Left ventricle myocardium superior (tissue), 1 donor: ENCODE results near the gene ANKIB1. TPM values are rescaled to one million over a fixed set of nuclear protein-coding genes. Genes with fewer than 3 reads are reported as not detected.
A peak's percentile ranks its signal among the peaks of the same experiment; 100 is the strongest.

Source experiments
- ATAC-seq: fragments of 200-7000 bp; cut with Tn5 transposase; one replicate; pipeline ENCODE4 v1.9.1; 2020; ENCODE audit warnings: mild to moderate bottlenecking, moderate library complexity
- DNase-seq: peaks from one replicate; pipeline ENCODE4 v3.0.0-alpha.2; 2020
- intact Hi-C: fragments of 100-400 bp; cut with micrococcal nuclease; formaldehyde crosslinking; loops from one replicate; pipeline ENCODE4 v1.11.0; 2022
- total RNA-seq: library from RNA; stranded (reverse); fragmentation: NEBNext Ultra II Directional; extraction: Animal tissue kit (Norgen Biotek cat#: 25700); gene quantifications from one replicate; pipeline ENCODE4 v1.2.1, GENCODE V29; 2021
- donor health status: DM: no; HTN: yes; CAD: no; lungs with severe emphysema.

ANKIB1 gene
- total RNA-seq, 1 donor from 2014 or later: 39.3 TPM

- intact Hi-C loops: loop anchor here (10.0 kb wide), 1 partner anchor 774 kb away; no protein-coding TSS in a partner anchor
- ATAC-seq (no peak), DNase-seq (no peak)
Measured at GRCh38 chr7:92260248-92260781, 14.5 kb downstream of the ANKIB1 start.

DNA sequence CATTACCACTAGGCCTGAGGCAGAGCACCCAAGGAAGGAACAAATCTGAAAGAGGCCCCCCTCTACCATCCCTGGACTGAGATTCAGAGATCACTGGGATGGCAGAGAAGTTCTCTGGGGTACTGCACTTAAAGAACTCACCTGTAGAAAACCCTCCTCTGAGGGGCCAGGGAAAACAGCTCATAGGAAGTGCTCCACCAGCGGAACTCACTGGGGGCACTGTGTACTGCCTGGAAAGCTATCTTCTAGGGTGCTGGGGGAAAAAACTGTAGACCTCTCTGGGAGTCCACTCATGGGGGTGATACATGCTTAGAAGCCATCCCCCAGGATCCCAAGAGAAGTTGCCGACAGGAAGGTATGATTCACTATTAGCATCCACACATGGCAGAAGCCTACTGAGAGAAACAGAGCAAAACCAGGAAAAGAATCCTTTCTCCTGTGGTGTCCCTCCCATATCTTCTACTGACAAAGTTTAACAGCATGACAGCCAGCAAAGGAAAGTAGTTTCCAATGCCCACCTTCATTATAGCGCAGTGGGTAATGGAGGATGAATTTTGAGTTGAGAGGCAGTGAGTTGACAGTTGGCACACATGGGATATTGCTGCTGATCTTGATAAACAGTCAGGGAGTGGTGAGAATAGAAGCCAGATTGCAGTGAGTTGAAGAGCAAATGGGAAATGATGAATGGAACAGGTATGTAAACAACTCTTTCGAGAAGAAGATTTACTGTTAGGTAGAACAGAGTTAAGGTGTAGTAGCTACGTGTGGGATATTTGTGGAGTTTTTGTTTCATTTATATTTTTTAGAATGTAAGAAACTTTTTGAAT lies 20.9 kb downstream of the ANKIB1 start:
- ATAC-seq: no peak
- intact Hi-C loops: loop anchor here (10.0 kb wide), 1 partner anchor 768 kb away; no protein-coding TSS in a partner anchor

GRCh38 chr7:92268921-92269320 lies 23.1 kb downstream of the ANKIB1 start:
- DNase-seq (no peak), ATAC-seq (no peak)
- intact Hi-C loops: loop anchor here (10.0 kb wide), 1 partner anchor 766 kb away; no protein-coding TSS in a partner anchor

More for the DNA sequence above, 20.9 kb downstream of the ANKIB1 start:
- no peak for DNase-seq

DNA sequence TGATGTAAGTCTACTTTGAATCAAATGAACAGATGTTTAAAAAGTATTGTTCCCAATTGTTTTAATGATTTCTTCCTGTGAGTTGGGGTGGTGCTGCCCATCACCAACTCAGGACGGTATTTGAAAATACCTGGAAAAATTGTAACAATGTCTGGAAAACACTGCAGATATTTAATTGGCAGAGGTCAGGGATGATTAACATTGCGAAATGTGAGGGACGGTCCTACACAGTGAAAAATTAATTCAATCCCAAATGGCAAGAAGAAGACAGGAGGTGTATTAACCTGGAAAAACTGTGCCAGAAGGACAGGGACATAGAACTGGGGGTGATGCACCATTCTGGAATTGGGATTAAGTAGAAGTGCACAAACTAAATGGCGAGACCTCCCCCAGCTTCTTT lies 29.6 kb downstream of the ANKIB1 start:
- intact Hi-C loops: no loop called here

GRCh38 chr7:92276460-92276864 lies 30.7 kb downstream of the ANKIB1 start:
- no peak for DNase-seq
- intact Hi-C loops: no loop called here
- no peak for ATAC-seq

More for the DNA sequence above, 29.6 kb downstream of the ANKIB1 start:
- ATAC-seq: no peak
- DNase-seq: no peak

GRCh38 chr7:92279396-92280031 lies 33.7 kb downstream of the ANKIB1 start:
- DNase-seq: no peak
- no peak for ATAC-seq
- intact Hi-C loops: no loop called here

DNA sequence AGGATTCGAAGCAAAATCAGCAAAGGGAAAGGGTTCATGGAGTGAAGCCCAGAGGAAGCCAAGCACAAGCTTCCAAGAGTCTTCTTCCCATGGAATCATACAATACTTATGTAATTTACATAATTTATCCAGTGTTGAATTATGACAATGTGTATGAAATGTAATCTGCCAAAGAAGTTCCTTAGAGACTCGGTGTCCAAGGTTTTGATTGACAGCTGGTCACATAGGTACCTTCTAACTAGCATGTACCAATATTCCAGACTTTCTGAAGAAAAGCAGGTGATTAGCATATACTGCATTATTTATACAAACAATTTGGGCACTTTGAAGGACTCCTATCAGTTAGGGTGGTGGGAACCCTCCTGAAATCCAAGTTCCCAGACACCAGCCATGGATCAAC lies 35.3 kb downstream of the ANKIB1 start:
- ATAC-seq: no peak
- intact Hi-C loops: no loop called here

GRCh38 chr7:92282221-92282814 lies 36.5 kb downstream of the ANKIB1 start:
- ATAC-seq (no peak), DNase-seq (no peak)
- intact Hi-C loops: no loop called here

More for the DNA sequence above, 35.3 kb downstream of the ANKIB1 start:
- DNase-seq: no peak

DNA sequence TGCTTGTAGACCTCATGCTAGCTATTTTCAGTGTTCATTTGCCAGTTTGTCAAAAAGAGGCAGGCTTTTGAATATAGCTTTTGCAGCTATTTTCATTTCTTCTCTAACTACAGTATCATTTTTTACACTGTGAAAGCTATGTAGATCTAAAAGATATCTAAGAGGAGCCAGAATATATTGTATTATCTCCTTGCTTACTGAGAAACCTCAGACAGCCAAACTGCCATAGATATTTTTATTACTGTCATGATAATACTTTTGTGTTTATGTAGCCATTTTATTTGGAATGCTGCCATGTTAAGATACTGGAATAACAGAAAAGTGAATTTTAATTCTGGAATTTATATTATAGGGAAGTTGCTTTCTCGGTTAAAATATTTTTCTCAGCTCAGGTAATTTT lies 37.2 kb downstream of the ANKIB1 start:
- DNase-seq: no peak
- no peak for ATAC-seq
- intact Hi-C loops: no loop called here

- DNase-seq: no peak
- ATAC-seq: no peak
- intact Hi-C loops: no loop called here
Measured at GRCh38 chr7:92289321-92289720, 43.5 kb downstream of the ANKIB1 start.

GRCh38 chr7:92292981-92293380 lies 47.2 kb downstream of the ANKIB1 start:
- DNase-seq (no peak), ATAC-seq (peak; percentile 45)
- intact Hi-C loops: no loop called here

- DNase-seq (no peak), ATAC-seq (no peak)
- intact Hi-C loops: no loop called here
Measured at GRCh38 chr7:92293896-92294590, 48.3 kb downstream of the ANKIB1 start.

- ATAC-seq: no peak
- intact Hi-C loops: no loop called here
- no peak for DNase-seq
Measured at GRCh38 chr7:92295391-92295790, 49.6 kb downstream of the ANKIB1 start.

DNA sequence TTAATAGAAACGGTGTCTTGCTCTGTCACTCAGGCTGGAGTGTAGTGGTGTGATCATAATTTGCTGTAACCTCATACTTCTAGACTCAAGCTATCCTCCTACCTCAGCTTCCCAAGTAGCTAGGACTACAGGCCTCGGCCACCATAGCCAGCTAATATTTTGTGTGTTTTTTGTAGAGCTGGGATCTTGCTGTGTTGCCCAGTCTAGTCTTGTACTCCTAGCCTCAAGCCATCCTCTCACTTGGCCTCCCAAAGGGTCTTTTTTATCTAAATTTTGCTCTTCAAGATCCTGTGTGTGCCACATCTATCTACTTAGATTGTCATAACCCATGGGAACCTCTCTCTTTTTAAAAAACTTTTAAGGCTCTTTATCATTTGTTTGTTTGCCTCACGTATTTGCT lies 50.5 kb downstream of the ANKIB1 start:
- no peak for DNase-seq
- ATAC-seq: no peak
- intact Hi-C loops: no loop called here

- ATAC-seq (no peak), DNase-seq (no peak)
- intact Hi-C loops: no loop called here
Measured at GRCh38 chr7:92296880-92297445, 51.2 kb downstream of the ANKIB1 start.

- no peak for ATAC-seq
- intact Hi-C loops: no loop called here
- DNase-seq: no peak
Measured at GRCh38 chr7:92297736-92298135, 52.0 kb downstream of the ANKIB1 start.

DNA sequence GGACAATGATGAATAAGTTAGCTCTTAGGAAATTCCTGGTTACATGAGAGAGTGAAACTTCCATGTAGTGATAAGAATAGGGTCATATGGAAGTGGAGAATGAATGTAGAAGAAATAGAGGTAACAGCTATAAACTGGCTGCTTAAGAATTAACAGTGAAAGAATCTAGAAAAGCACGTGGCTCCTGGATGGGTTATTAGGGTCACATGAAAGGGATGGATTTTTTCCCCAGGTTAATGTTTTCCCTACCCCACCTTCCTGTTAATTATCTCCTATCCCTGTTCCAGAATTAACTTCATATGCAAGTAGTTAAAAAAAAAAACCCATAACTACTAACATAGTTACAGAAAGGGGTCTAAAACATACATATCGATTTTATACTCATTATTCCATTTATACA lies 58.0 kb downstream of the ANKIB1 start:
- no peak for DNase-seq
- no peak for ATAC-seq
- intact Hi-C loops: no loop called here

DNA sequence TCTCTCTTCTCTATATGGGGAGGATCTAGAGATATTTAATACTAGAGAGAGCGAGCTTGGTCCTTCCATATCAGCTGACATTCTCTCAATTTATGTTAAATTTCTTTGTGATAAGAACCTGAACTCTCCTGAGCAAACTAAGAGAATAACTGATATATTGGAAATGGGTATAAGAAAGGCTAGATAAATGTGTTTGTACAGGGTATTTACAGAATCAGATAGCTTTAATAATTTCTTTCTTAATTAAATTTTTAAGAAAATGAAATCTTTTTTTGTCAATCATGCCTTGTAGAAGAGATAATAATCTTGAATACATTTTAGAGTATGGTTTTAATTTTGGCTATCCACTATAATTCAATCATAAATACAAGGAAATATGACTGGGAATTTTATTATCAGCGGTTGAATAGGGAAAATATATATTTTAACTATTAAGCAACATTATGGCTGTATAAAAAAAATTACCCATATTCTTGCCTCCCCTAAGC lies 58.7 kb downstream of the ANKIB1 start:
- DNase-seq (no peak), ATAC-seq (no peak)
- intact Hi-C loops: no loop called here

DNA sequence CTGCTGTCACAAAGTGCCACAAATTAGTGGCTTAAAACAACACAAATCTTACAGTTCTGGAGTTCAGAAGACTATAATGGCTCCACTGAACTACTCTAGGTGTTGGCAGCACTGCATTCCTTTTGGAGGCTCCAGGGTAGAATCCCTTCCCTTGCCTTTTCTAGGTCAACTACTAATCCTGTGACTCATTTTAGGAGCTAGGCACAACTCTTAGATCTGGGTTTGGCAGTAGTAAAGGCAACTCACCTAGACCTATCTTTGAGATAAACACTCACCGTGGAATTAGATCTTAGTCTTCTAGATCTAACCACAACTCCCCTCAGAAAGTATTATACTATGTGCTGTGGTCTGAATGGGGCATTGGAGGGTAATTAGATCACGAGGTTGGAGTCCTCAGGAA lies 60.4 kb downstream of the ANKIB1 start:
- intact Hi-C loops: no loop called here
- no peak for ATAC-seq

More for the DNA sequence above, 60.4 kb downstream of the ANKIB1 start:
- DNase-seq: no peak
